GM23338 (cell line): ENCODE data around the gene PDE4B.
"Not testable (repeated sequence)": the region's sequence is repeated elsewhere in the genome, so short reads cannot be mapped to it uniquely, and the experiment has no call there.

ENCODE experiments used
- CREB1 ChIP-seq: fragments of 250-450 bp; sonication (Bioruptor Pico); IDR thresholded peaks from 2 replicates; pipeline ENCODE4 v1.5.0; 2020; ENCODE audit warnings: low read depth, mild to moderate bottlenecking, moderate library complexity
- CTCF ChIP-seq, 2 experiments: fragments of 200-600 bp in 1 of 2; sonication (generic) in 1 of 2; conservative IDR thresholded peaks; 2 replicates each; pipeline versions ENCODE4 v1.5.1 to v1.6.1; 2016 to 2017; ENCODE audit warnings: antibody characterized with exemption in 2 of 2, low read depth in 2 of 2, mild to moderate bottlenecking in 2 of 2, moderate library complexity in 1 of 2
- ETS1 ChIP-seq: IDR thresholded peaks from 2 replicates; pipeline ENCODE4 v1.6.1; 2016; ENCODE audit warnings: antibody characterized with exemption
- EZH2 ChIP-seq: fragments of 200-600 bp; sonication (generic); IDR thresholded peaks from one replicate; pipeline ENCODE4 v1.8.0; 2017; ENCODE audit warnings: antibody characterized with exemption, mild to moderate bottlenecking, low read depth; ENCODE audit not compliant: unreplicated experiment
- EZH2phosphoT487 ChIP-seq: fragments of 200-600 bp; sonication (generic); IDR thresholded peaks from one replicate; pipeline ENCODE4 v1.8.1; 2018; ENCODE audit warnings: antibody characterized with exemption; ENCODE audit not compliant: unreplicated experiment
- JUNB ChIP-seq: IDR thresholded peaks from one replicate; pipeline ENCODE4 v1.6.1; 2016; ENCODE audit warnings: antibody characterized with exemption; ENCODE audit not compliant: unreplicated experiment
- NANOG ChIP-seq: IDR thresholded peaks from 2 replicates; pipeline ENCODE4 v1.6.1; 2016; ENCODE audit warnings: antibody characterized with exemption, borderline replicate concordance
- POLR2AphosphoS5 ChIP-seq: IDR thresholded peaks from 2 replicates; pipeline ENCODE4 v1.6.1; 2016; ENCODE audit warnings: antibody characterized with exemption, low read depth
- REST ChIP-seq: IDR thresholded peaks from one replicate; pipeline ENCODE4 v1.6.1; 2018; ENCODE audit warnings: antibody characterized with exemption; ENCODE audit not compliant: unreplicated experiment
- ZNF114 ChIP-seq: fragments of 250-450 bp; sonication (Bioruptor Pico); IDR thresholded peaks from 2 replicates; pipeline ENCODE4 v1.5.0; 2020; ENCODE audit warnings: mild to moderate bottlenecking, moderate library complexity
- ZNF331 ChIP-seq: fragments of 250-450 bp; sonication (Bioruptor Pico); IDR thresholded peaks from 2 replicates; pipeline ENCODE4 v1.5.0; 2020; ENCODE audit warnings: low read depth, mild to moderate bottlenecking, moderate library complexity

GRCh38 chr1:66128641-66129040 lies 335.9 kb downstream of the PDE4B start:
- TF ChIP-seq EZH2; CTCF (conservative IDR thresholded peaks at IDR 0.05; ENCODE audit: low read depth in 2 of 2); NANOG; REST; EZH2phosphoT487; JUNB; POLR2AphosphoS5; ZNF114; ZNF331 (CRISPR knock-in tag); CREB1 (CRISPR knock-in tag); ETS1: not testable (repeated sequence)
